ENCODE measurements around the gene C17orf113.

- no peak for TF ChIP-seq JUNB (IDR thresholded peaks at IDR 0.05; ENCODE audit: unreplicated experiment)
- TF ChIP-seq CTCF (conservative IDR thresholded peaks at IDR 0.05; ENCODE audit: low read depth in 2 of 2), result no peak
- no peak for TF ChIP-seq REST (IDR thresholded peaks at IDR 0.05; ENCODE audit: unreplicated experiment)
- no peak for TF ChIP-seq EZH2phosphoT487 (IDR thresholded peaks at IDR 0.05; ENCODE audit: unreplicated experiment)
- TF ChIP-seq NANOG (IDR thresholded peaks at IDR 0.05; ENCODE audit: borderline replicate concordance), result no peak
Measured at GRCh38 chr17:42088736-42089135, 38.3 kb upstream of the C17orf113 start.
